Measurements from ENCODE around the gene SLC25A23. TPM values are rescaled to one million over a fixed set of nuclear protein-coding genes. Genes with fewer than 3 reads are reported as not detected.

The SLC25A23 gene
- total and polyA plus RNA-seq, 2 of the 8 experiments (the other 6 are each of a cell fraction or from before 2014, with no cell fraction given): 18.0 to 48.1 TPM

DNA sequence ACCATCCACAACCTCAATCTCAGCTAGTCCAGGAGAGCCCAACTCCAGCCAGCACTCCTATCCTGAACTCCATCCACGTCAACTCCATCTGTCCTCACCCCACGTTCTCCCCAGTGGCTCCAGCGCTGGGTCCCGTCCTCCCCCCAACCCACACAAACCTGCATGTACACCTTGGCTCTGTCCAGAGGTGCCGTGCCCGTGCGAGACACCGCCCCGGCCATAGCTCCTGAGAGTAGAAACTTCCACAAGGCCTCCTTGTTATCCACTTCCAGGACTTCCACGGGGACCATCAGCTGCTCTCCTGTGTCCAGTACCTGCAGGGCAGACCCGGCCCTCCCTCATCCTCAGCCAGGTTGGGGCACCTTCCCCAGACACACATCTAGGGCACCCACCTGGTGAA, 27.7 kb downstream of the SLC25A23 start (continued):
- TF ChIP-seq, protein P1, sequence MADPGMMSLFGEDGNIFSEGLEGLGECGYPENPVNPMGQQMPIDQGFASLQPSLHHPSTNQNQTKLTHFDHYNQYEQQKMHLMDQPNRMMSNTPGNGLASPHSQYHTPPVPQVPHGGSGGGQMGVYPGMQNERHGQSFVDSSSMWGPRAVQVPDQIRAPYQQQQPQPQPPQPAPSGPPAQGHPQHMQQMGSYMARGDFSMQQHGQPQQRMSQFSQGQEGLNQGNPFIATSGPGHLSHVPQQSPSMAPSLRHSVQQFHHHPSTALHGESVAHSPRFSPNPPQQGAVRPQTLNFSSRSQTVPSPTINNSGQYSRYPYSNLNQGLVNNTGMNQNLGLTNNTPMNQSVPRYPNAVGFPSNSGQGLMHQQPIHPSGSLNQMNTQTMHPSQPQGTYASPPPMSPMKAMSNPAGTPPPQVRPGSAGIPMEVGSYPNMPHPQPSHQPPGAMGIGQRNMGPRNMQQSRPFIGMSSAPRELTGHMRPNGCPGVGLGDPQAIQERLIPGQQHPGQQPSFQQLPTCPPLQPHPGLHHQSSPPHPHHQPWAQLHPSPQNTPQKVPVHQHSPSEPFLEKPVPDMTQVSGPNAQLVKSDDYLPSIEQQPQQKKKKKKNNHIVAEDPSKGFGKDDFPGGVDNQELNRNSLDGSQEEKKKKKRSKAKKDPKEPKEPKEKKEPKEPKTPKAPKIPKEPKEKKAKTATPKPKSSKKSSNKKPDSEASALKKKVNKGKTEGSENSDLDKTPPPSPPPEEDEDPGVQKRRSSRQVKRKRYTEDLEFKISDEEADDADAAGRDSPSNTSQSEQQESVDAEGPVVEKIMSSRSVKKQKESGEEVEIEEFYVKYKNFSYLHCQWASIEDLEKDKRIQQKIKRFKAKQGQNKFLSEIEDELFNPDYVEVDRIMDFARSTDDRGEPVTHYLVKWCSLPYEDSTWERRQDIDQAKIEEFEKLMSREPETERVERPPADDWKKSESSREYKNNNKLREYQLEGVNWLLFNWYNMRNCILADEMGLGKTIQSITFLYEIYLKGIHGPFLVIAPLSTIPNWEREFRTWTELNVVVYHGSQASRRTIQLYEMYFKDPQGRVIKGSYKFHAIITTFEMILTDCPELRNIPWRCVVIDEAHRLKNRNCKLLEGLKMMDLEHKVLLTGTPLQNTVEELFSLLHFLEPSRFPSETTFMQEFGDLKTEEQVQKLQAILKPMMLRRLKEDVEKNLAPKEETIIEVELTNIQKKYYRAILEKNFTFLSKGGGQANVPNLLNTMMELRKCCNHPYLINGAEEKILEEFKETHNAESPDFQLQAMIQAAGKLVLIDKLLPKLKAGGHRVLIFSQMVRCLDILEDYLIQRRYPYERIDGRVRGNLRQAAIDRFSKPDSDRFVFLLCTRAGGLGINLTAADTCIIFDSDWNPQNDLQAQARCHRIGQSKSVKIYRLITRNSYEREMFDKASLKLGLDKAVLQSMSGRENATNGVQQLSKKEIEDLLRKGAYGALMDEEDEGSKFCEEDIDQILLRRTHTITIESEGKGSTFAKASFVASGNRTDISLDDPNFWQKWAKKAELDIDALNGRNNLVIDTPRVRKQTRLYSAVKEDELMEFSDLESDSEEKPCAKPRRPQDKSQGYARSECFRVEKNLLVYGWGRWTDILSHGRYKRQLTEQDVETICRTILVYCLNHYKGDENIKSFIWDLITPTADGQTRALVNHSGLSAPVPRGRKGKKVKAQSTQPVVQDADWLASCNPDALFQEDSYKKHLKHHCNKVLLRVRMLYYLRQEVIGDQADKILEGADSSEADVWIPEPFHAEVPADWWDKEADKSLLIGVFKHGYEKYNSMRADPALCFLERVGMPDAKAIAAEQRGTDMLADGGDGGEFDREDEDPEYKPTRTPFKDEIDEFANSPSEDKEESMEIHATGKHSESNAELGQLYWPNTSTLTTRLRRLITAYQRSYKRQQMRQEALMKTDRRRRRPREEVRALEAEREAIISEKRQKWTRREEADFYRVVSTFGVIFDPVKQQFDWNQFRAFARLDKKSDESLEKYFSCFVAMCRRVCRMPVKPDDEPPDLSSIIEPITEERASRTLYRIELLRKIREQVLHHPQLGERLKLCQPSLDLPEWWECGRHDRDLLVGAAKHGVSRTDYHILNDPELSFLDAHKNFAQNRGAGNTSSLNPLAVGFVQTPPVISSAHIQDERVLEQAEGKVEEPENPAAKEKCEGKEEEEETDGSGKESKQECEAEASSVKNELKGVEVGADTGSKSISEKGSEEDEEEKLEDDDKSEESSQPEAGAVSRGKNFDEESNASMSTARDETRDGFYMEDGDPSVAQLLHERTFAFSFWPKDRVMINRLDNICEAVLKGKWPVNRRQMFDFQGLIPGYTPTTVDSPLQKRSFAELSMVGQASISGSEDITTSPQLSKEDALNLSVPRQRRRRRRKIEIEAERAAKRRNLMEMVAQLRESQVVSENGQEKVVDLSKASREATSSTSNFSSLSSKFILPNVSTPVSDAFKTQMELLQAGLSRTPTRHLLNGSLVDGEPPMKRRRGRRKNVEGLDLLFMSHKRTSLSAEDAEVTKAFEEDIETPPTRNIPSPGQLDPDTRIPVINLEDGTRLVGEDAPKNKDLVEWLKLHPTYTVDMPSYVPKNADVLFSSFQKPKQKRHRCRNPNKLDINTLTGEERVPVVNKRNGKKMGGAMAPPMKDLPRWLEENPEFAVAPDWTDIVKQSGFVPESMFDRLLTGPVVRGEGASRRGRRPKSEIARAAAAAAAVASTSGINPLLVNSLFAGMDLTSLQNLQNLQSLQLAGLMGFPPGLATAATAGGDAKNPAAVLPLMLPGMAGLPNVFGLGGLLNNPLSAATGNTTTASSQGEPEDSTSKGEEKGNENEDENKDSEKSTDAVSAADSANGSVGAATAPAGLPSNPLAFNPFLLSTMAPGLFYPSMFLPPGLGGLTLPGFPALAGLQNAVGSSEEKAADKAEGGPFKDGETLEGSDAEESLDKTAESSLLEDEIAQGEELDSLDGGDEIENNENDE (IDR thresholded peaks at IDR 0.05; ENCODE audit: insufficient replicate concordance, low read length): no peak
- no peak for TF ChIP-seq SP1 (IDR thresholded peaks at IDR 0.05; ENCODE audit: low read depth, low read length)
- TF ChIP-seq ZNF274 (IDR thresholded peaks at IDR 0.05; ENCODE audit: borderline replicate concordance, extremely low read depth, low read length): no peak
